Measurements from ENCODE around the gene SORCS3. TPM values are rescaled to one million over a fixed set of nuclear protein-coding genes. Genes with fewer than 3 reads are reported as not detected.

SORCS3 gene
- polyA plus RNA-seq, 3 donors, result not detected

DNA sequence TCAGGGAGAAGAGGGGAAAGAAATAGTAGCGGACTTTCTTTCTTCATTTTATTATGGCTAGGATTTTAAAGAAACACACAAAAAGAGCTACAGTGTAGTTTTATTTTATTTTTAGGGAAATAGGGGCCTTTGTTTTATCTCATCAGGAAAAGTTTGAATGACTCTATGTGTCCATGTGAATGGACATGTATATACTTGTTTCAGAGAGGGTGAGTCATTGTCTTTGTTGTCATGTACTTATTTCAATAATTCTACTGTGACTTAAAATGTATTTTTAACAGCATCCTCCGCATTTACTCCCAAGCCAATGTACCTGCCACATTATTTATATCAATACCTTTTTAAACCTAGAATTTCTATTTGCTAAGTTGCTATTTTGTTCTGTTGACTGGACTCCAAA, 569.5 kb downstream of the SORCS3 start:
- Histone ChIP-seq H3K27ac (ENCODE audit: low read depth in 1 of 2, low read length in 2 of 2) (no peak overlapping the region), H3K4me2 (replicated peaks; ENCODE audit: extremely low read depth, low read length, poor library complexity, severe bottlenecking) (no peak overlapping the region), H4K20me1 (ENCODE audit: insufficient read depth, low read length) (no peaks in the 10 kb centered on the region), H3K4me3 (replicated peaks in 1 of 3; ENCODE audit: low read depth in 2 of 3, low read length in 3 of 3) (no peak overlapping the region), H2AFZ (ENCODE audit: insufficient read depth, low read depth, low read length, poor library complexity, severe bottlenecking) (no peak overlapping the region), H3K79me2 (ENCODE audit: insufficient read depth, low read length) (no peaks in the 10 kb centered on the region), H3K9ac (ENCODE audit: insufficient read depth, low read length, poor library complexity, severe bottlenecking) (no peak overlapping the region), H3K9me3 (replicated peaks in 1 of 2; ENCODE audit: control insufficient read depth in 1 of 2, insufficient read depth in 1 of 2, low read length in 2 of 2) (peaks cover 0 to 3% of the 10 kb centered on the region in 2 donors), H3K27me3 (ENCODE audit: control insufficient read depth in 2 of 2, insufficient read depth in 2 of 2, low read length in 2 of 2) (no peaks in the 10 kb centered on the region), H3K36me3 (replicated peaks in 1 of 2; ENCODE audit: control insufficient read depth in 1 of 2, insufficient read depth in 2 of 2, low read length in 2 of 2) (no peaks in the 10 kb centered on the region), H3K4me1 (ENCODE audit: control insufficient read depth in 1 of 2, insufficient read depth in 2 of 2, low read length in 2 of 2) (no peaks in the 10 kb centered on the region)
- no CpG with 5 or more reads among the region's 2 CpGs for WGBS (ENCODE audit: insufficient coverage)
- no peak overlapping the region for H3K27ac Mint-ChIP-seq
- intact Hi-C loops (cut with micrococcal nuclease), result no loop called here
- H3K36me3 Mint-ChIP-seq, result no peaks in the 10 kb centered on the region
- peaks cover 0 to 2% (median 0%) of the 10 kb centered on the region in 7 donors for H3K9me3 Mint-ChIP-seq
- no peaks in the 10 kb centered on the region for H3K4me1 Mint-ChIP-seq
- no peak overlapping the region for H3K4me3 Mint-ChIP-seq
- no peak for DNase-seq
- TF ChIP-seq CTCF (IDR thresholded peaks at IDR 0.05), result no peak
- H3K27me3 Mint-ChIP-seq (ENCODE audit: low read depth in 3 of 3), result no peaks in the 10 kb centered on the region

GRCh38 chr10:105237685-105238084, 596.6 kb downstream of the SORCS3 start:
- H3K27ac ChIP-seq (ENCODE audit: low read depth in 1 of 2, low read length in 2 of 2), result no peak overlapping the region
- intact Hi-C loops (cut with micrococcal nuclease), result no loop called here
- no peaks in the 10 kb centered on the region for H3K79me2 ChIP-seq (ENCODE audit: insufficient read depth, low read length)
- no peaks in the 10 kb centered on the region for H4K20me1 ChIP-seq (ENCODE audit: insufficient read depth, low read length)
- H3K9ac ChIP-seq (ENCODE audit: insufficient read depth, low read length, poor library complexity, severe bottlenecking), result no peak overlapping the region
- H3K9me3 ChIP-seq (replicated peaks in 1 of 2; ENCODE audit: control insufficient read depth in 1 of 2, insufficient read depth in 1 of 2, low read length in 2 of 2), result peaks cover 0 to 11% of the 10 kb centered on the region in 2 donors
- no peaks in the 10 kb centered on the region for H3K27me3 ChIP-seq (ENCODE audit: control insufficient read depth in 2 of 2, insufficient read depth in 2 of 2, low read length in 2 of 2)
- no peaks in the 10 kb centered on the region for H3K36me3 ChIP-seq (replicated peaks in 1 of 2; ENCODE audit: control insufficient read depth in 1 of 2, insufficient read depth in 2 of 2, low read length in 2 of 2)
- DNase-seq, result no peak
- no peaks in the 10 kb centered on the region for H3K4me1 ChIP-seq (ENCODE audit: control insufficient read depth in 1 of 2, insufficient read depth in 2 of 2, low read length in 2 of 2)
- no peak overlapping the region for H3K4me2 ChIP-seq (replicated peaks; ENCODE audit: extremely low read depth, low read length, poor library complexity, severe bottlenecking)
- H3K4me3 ChIP-seq (replicated peaks in 1 of 3; ENCODE audit: low read depth in 2 of 3, low read length in 3 of 3), result no peak overlapping the region
- WGBS (ENCODE audit: insufficient coverage), result no CpG with 5 or more reads among the region's 2 CpGs
- no peaks in the 10 kb centered on the region for H3K36me3 Mint-ChIP-seq
- no peak overlapping the region for H3K4me3 Mint-ChIP-seq
- no peaks in the 10 kb centered on the region for H3K27me3 Mint-ChIP-seq (ENCODE audit: low read depth in 3 of 3)
- no peak overlapping the region for H3K27ac Mint-ChIP-seq
- H3K9me3 Mint-ChIP-seq, result peaks cover 0 to 8% (median 4%) of the 10 kb centered on the region in 7 donors
- no peak for TF ChIP-seq CTCF (IDR thresholded peaks at IDR 0.05)
- H3K4me1 Mint-ChIP-seq, result no peaks in the 10 kb centered on the region
- H2AFZ ChIP-seq (ENCODE audit: insufficient read depth, low read depth, low read length, poor library complexity, severe bottlenecking), result no peak overlapping the region
